Heart right ventricle (tissue), 16 donors: ENCODE measurements around the gene SGPP2. TPM values are rescaled to one million over a fixed set of nuclear protein-coding genes. Genes with fewer than 3 reads are reported as not detected.
"Not testable (repeated sequence)": the region's sequence is repeated elsewhere in the genome, so short reads cannot be mapped to it uniquely, and the experiment has no call there.

Experiments
- ATAC-seq, 8 donors: fragments of 200-7000 bp; cut with Tn5 transposase; one replicate each; pipeline ENCODE4 v1.9.1; 2020; ENCODE audit warnings: mild to moderate bottlenecking in 8 of 8, moderate library complexity in 8 of 8, moderate number of reproducible peaks in 1 of 8
- DNase-seq, 2 donors: peaks; one replicate each; pipeline ENCODE4 v3.0.0-alpha.2; 2020
- H3K27ac ChIP-seq, 10 donors: fragments of 200-600 bp; sonication (generic) in 2 of 10; one replicate each; pipeline versions ENCODE4 v1.5.0 to v1.8.0; 2020 to 2022; ENCODE audit warnings: mild to moderate bottlenecking in 3 of 10
- H3K27me3 ChIP-seq, 7 donors: fragments of 200-600 bp; one replicate each; pipeline ENCODE4 v1.8.0; 2021 to 2022; ENCODE audit warnings: mild to moderate bottlenecking in 2 of 7
- H3K36me3 ChIP-seq, 9 donors: fragments of 200-600 bp; sonication (generic) in 1 of 9; one replicate each; pipeline versions ENCODE4 v1.5.0 to v1.8.0; 2020 to 2022; ENCODE audit warnings: mild to moderate bottlenecking in 2 of 9
- H3K4me1 ChIP-seq, 9 donors: fragments of 200-600 bp; sonication (generic) in 1 of 9; one replicate each; pipeline versions ENCODE4 v1.5.0 to v1.8.0; 2020 to 2022; ENCODE audit warnings: mild to moderate bottlenecking in 4 of 9
- H3K4me3 ChIP-seq, 10 donors: fragments of 200-600 bp; sonication (generic) in 2 of 10; one replicate each; pipeline versions ENCODE4 v1.5.0 to v1.8.0; 2020 to 2022; ENCODE audit warnings: mild to moderate bottlenecking in 7 of 10, moderate library complexity in 2 of 10
- H3K9me3 ChIP-seq, 11 donors: fragments of 200-600 bp in 10 of 11; sonication (generic) in 2 of 11; one replicate each; pipeline versions ENCODE4 v1.5.0 to v1.8.0; 2013 to 2022; ENCODE audit warnings: mild to moderate bottlenecking in 2 of 11, control low read depth in 1 of 11, moderate library complexity in 1 of 11
- CTCF ChIP-seq, 9 donors: fragments of 200-600 bp; sonication (generic) in 2 of 9; IDR thresholded peaks; one replicate each; pipeline versions ENCODE4 v1.5.0 to v1.8.0; 2021 to 2022; ENCODE audit warnings: antibody characterized with exemption in 9 of 9, mild to moderate bottlenecking in 5 of 9, moderate library complexity in 1 of 9
- WGBS, 2 donors: extraction: QIAGEN DNeasy Blood & Tissue Kit; methylation state at CpG; one replicate each; pipeline ENCODE4 v1.1.7; 2013; ENCODE audit warnings: inconsistent platforms in 1 of 2; 5-methylcytosine and 5-hydroxymethylcytosine counted together
- intact Hi-C, 10 donors: fragments of 100-400 bp; cut with DNase I; formaldehyde crosslinking; loops; one replicate each; pipeline versions ENCODE4 v1.11.1 to v1.14.2; 2022
- polyA plus RNA-seq, 2 donors: library from polyadenylated mRNA; stranded (reverse); fragments of 200-250 nt; gene quantifications; one replicate each; pipeline ENCODE4 v1.2.3, GENCODE V29; 2013
- total RNA-seq, 10 donors: library from RNA; stranded (reverse); fragmentation: NEBNext Ultra II Directional in 3 of 10; extraction: Animal tissue kit (Norgen Biotek cat#: 25700) in 3 of 10; gene quantifications; one replicate each; pipeline versions ENCODE4 v1.2.1 to v1.2.4, GENCODE V29; 2021 to 2023
- donor health status: Arrhythmogenic right ventricular cardiomyopathy.
- donor health status: ischemic (EF 13 %, LVEDD 7.1; RV severe dilation, severe dysfunction).
- donor health status: healthy with polysubstance abuse.
- donor health status: DM: no; HTN: yes; CAD: no.
- donor health status: DM: no; HTN: no; CAD: no.
- donor health status: ischemic (EF 25% LVEDD 6.9; RV normal size, moderate dysfunction).
- donor health status: ischemic (EF 25% LVEDD 5.7; RV mildly dilated, moderate dysfunction).
- donor health status: healthy.
- donor health status: DM: yes; HTN: yes; CAD: no.
- donor health status: Ischemic cardiomyopathy.
- donor health status: ischemic (EF 35%, LVEDD 5.7; RV mildly dilated, moderate dysfunction).
- donor health status: nonischemic (EF 11% LVEDD 7.7; RV severe dilation, severe dysfunction).
- donor health status: DM: yes; HTN: yes; CAD: no.
- donor health status: PGD.
- donor health status: ischemic (EF 29% LVEDD 5.4; RV normal size, mild dysfunction).
- donor health status: nonischemic (EF 23%, LVEDD 6.1; RV moderate dilation, normal function).

SGPP2 gene
- total and polyA plus RNA-seq, 12 donors = 0.54 to 34.4 (median 5.7) TPM

GRCh38 chr2:222575618-222576017, 151.3 kb downstream of the SGPP2 start:
- no peak overlapping the region for H3K4me3 ChIP-seq
- H3K9me3 ChIP-seq = no peaks in the 10 kb centered on the region
- H3K4me1 ChIP-seq = peaks cover 0 to 22% (median 14%) of the 10 kb centered on the region in 9 donors
- ATAC-seq (no peak), DNase-seq (no peak)
- H3K27ac ChIP-seq = no peak overlapping the region
- peaks cover 0 to 26% (median 0%) of the 10 kb centered on the region in 9 donors for H3K36me3 ChIP-seq
- H3K27me3 ChIP-seq = no peaks in the 10 kb centered on the region
- no peak for TF ChIP-seq CTCF (IDR thresholded peaks at IDR 0.05)
- 91 to 93% methylated on average over 2 of the region's 2 CpGs for WGBS, 2 donors
- intact Hi-C loops = no loop called here

GRCh38 chr2:222576171-222577081, 152.1 kb downstream of the SGPP2 start:
- TF ChIP-seq CTCF (IDR thresholded peaks at IDR 0.05) = no peak
- Histone ChIP-seq H3K4me1 (peaks cover 0 to 22% (median 14%) of the 10 kb centered on the region in 9 donors), H3K9me3 (no peaks in the 10 kb centered on the region), H3K27me3 (no peaks in the 10 kb centered on the region), H3K4me3 (no peak overlapping the region), H3K36me3 (peaks cover 0 to 18% (median 0%) of the 10 kb centered on the region in 9 donors), H3K27ac (no peak overlapping the region)
- DNase-seq (no peak), ATAC-seq (no peak)
- intact Hi-C loops = no loop called here
- WGBS, 2 donors = 86 to 88% methylated on average over 7 of the region's 7 CpGs

GRCh38 chr2:222577341-222577740, 153.0 kb downstream of the SGPP2 start:
- intact Hi-C loops = no loop called here
- 80 to 95% methylated on average over 3 of the region's 3 CpGs for WGBS, 2 donors
- H3K27ac ChIP-seq = no peak overlapping the region
- TF ChIP-seq CTCF (IDR thresholded peaks at IDR 0.05) = no peak
- no peaks in the 10 kb centered on the region for H3K9me3 ChIP-seq
- no peak overlapping the region for H3K4me3 ChIP-seq
- ATAC-seq (no peak), DNase-seq (no peak)
- H3K36me3 ChIP-seq = peaks cover 0 to 19% (median 0%) of the 10 kb centered on the region in 9 donors
- no peaks in the 10 kb centered on the region for H3K27me3 ChIP-seq
- H3K4me1 ChIP-seq = peaks cover 0 to 16% (median 12%) of the 10 kb centered on the region in 9 donors

- ATAC-seq = no peak
- Histone ChIP-seq H3K27me3 (no peaks in the 10 kb centered on the region), H3K4me1 (no peaks in the 10 kb centered on the region), H3K36me3 (peaks cover 0 to 39% (median 0%) of the 10 kb centered on the region in 9 donors), H3K27ac (no peak overlapping the region), H3K4me3 (no peak overlapping the region), H3K9me3 (peaks cover 0 to 5% (median 0%) of the 10 kb centered on the region in 11 donors)
- no peak for DNase-seq
- peak in 5 of 9 donors; percentile 4 to 30 (median 17) for TF ChIP-seq CTCF (IDR thresholded peaks at IDR 0.05)
- intact Hi-C loops = no loop called here
Observed at GRCh38 chr2:222582928-222583327, 158.6 kb downstream of the SGPP2 start.

- DNase-seq, H3K4me3 ChIP-seq, ATAC-seq, intact Hi-C loops, H3K27ac ChIP-seq, H3K4me1 ChIP-seq, H3K27me3 ChIP-seq: not testable (repeated sequence)
- Histone ChIP-seq H3K36me3 (peaks cover 0 to 39% (median 0%) of the 10 kb centered on the region in 9 donors), H3K9me3 (peaks cover 0 to 11% (median 0%) of the 10 kb centered on the region in 11 donors)
- WGBS, 2 donors = 95 to 96% methylated on average over 8 of the region's 8 CpGs
Observed at GRCh38 chr2:222584589-222584988, 160.2 kb downstream of the SGPP2 start.
